HepG2 (cell line): Measurements from ENCODE around the gene CNTROB. TPM values are rescaled to one million over a fixed set of nuclear protein-coding genes. Genes with fewer than 3 reads are reported as not detected.

Experiments
- ATM ChIP-seq: fragments of 450-650 bp; IDR thresholded peaks from 2 replicates; pipeline ENCODE4 v1.7.1; 2017; ENCODE audit warnings: mild to moderate bottlenecking, borderline replicate concordance
- CHD2 ChIP-seq: IDR thresholded peaks from 2 replicates; pipeline ENCODE4 v1.6.1; 2011; ENCODE audit warnings: low read depth, low read length, improper control_type of control experiment
- ETS1 ChIP-seq: sonication (generic); formaldehyde crosslinking; IDR thresholded peaks from 2 replicates; pipeline ENCODE4 v1.4.0; 2020; ENCODE audit warnings: missing genetic modification reagents
- GLI4 ChIP-seq: sonication (generic); formaldehyde crosslinking; IDR thresholded peaks from 2 replicates; pipeline ENCODE4 v1.5.1; 2020; ENCODE audit warnings: missing genetic modification reagents, mild to moderate bottlenecking, moderate library complexity, borderline replicate concordance
- LRRFIP1 ChIP-seq: sonication (generic); formaldehyde crosslinking; conservative IDR thresholded peaks from 2 replicates; pipeline ENCODE4 v1.4.0; 2020; ENCODE audit warnings: missing genetic modification reagents
- MAFK ChIP-seq, 2 experiments: IDR thresholded peaks in 1 of 2; conservative IDR thresholded peaks in 1 of 2; 2 replicates each; pipeline ENCODE4 v1.6.1; 2011; ENCODE audit warnings: improper control_type of control experiment in 2 of 2, low read length in 2 of 2
- MNT ChIP-seq: fragments of 450-650 bp; IDR thresholded peaks from 2 replicates; pipeline ENCODE4 v1.6.1; 2016
- TSC22D2 ChIP-seq: sonication (generic); formaldehyde crosslinking; IDR thresholded peaks from 2 replicates; pipeline ENCODE4 v1.5.1; 2020; ENCODE audit warnings: missing genetic modification reagents, mild to moderate bottlenecking, borderline replicate concordance
- ZBTB43 ChIP-seq: sonication (generic); formaldehyde crosslinking; conservative IDR thresholded peaks from 2 replicates; pipeline ENCODE4 v1.4.0; 2020; ENCODE audit warnings: missing genetic modification reagents
- polyA plus RNA-seq, 8 experiments: library from polyadenylated mRNA; depleted of rRNA in 3 of 8; stranded (reverse) in 7 of 8; unstranded in 1 of 8; fragments of >200 nt; fragmentation: Illumina TruSeq in 4 of 8; extraction: Trizol in 4 of 8; gene quantifications; 2 replicates each; pipeline versions ENCODE4 v1.2.1 to v1.2.3, GENCODE V29; 2011 to 2016; ENCODE audit warnings: low read depth in 4 of 8, missing spikeins in 1 of 8, mixed read lengths in 1 of 8; ENCODE audit not compliant: insufficient read depth in 1 of 8
- total RNA-seq, 5 experiments: library from RNA; depleted of rRNA; stranded (reverse); fragments of >200 nt; fragmentation: Illumina TruSeq; extraction: Trizol; gene quantifications; 2 replicates each; pipeline ENCODE4 v1.2.3, GENCODE V29; 2016; ENCODE audit warnings: low read depth in 1 of 5

The CNTROB gene
- total and polyA plus RNA-seq, 2 of the 13 experiments (the other 11 are each of a cell fraction or from before 2014, with no cell fraction given), result 21.2 to 24.1 TPM

- TF ChIP-seq MNT (no peak), LRRFIP1 (no peak), ETS1 (CRISPR knock-in tag) (no peak), TSC22D2 (CRISPR knock-in tag) (no peak), CHD2 (no peak), MAFK (conservative IDR thresholded peaks at IDR 0.05 in 1 of 2, IDR thresholded peaks at IDR 0.05 in 1 of 2; ENCODE audit: low read length in 2 of 2) (no peak), GLI4 (CRISPR knock-in tag) (no peak), ZBTB43 (CRISPR knock-in tag) (no peak), ATM (no peak)
These were observed 49.4 kb upstream of the CNTROB start (continued) for GRCh38 chr17:7882629-7883028.
